OCI-LY3 (cell line): Measurements from ENCODE around the gene SGPL1.
"Not testable (repeated sequence)": the region's sequence is repeated elsewhere in the genome, so short reads cannot be mapped to it uniquely, and the experiment has no call there.

Source experiments
- H2AFZ ChIP-seq: fragments of 200-600, 300-600 bp; shearing (Covaris generic); 2 replicates; pipeline ENCODE4 v1.6.0; 2014; ENCODE audit warnings: antibody characterized with exemption, low read depth, low read length
- H3K27ac ChIP-seq: fragments of 200-600, 300-600 bp; sonication (generic); 2 replicates; pipeline ENCODE4 v1.5.1; 2014; ENCODE audit warnings: mild to moderate bottlenecking, low read length, moderate library complexity, mixed read lengths
- H3K27me3 ChIP-seq: fragments of 200-600, 300-600 bp; sonication (generic); 2 replicates; pipeline ENCODE4 v1.6.1; 2014; ENCODE audit warnings: low read depth, low read length, mixed read lengths
- H3K36me3 ChIP-seq: fragments of 200-600, 300-600 bp; sonication (generic); replicated peaks from 2 replicates; pipeline ENCODE3; 2014; ENCODE audit warnings: low read depth, low read length, mixed read lengths
- H3K4me1 ChIP-seq: fragments of 300-600, 200-600 bp; sonication (generic); 2 replicates; pipeline ENCODE4 v1.6.1; 2014; ENCODE audit warnings: low read length, mixed read lengths
- H3K4me2 ChIP-seq: fragments of 200-600, 300-600 bp; sonication (generic); 2 replicates; pipeline ENCODE4 v1.6.1; 2014; ENCODE audit warnings: low read length, mixed read lengths
- H3K4me3 ChIP-seq: fragments of 300-600, 200-600 bp; sonication (generic); 2 replicates; pipeline ENCODE4 v1.5.1; 2014; ENCODE audit warnings: antibody characterized with exemption, mild to moderate bottlenecking, low read length, moderate library complexity
- H3K79me2 ChIP-seq: fragments of 300-600, 200-600 bp; shearing (Covaris generic); 2 replicates; pipeline ENCODE4 v1.6.1; 2014; ENCODE audit warnings: mild to moderate bottlenecking, low read length, mixed read lengths
- H3K9ac ChIP-seq: fragments of 300-600, 200-600 bp; shearing (Covaris generic); 2 replicates; pipeline ENCODE4 v1.6.0; 2014; ENCODE audit warnings: mild to moderate bottlenecking, low read length, moderate library complexity
- H3K9me3 ChIP-seq: fragments of 200-600, 300-600 bp; shearing (Covaris generic); 2 replicates; pipeline ENCODE4 v1.6.1; 2014; ENCODE audit warnings: low read length, mixed read lengths; ENCODE audit not compliant: insufficient read depth
- H4K20me1 ChIP-seq: fragments of 200-600, 300-600 bp; sonication (generic); 2 replicates; pipeline ENCODE4 v1.6.1; 2016; ENCODE audit warnings: low read length, mixed read lengths; ENCODE audit not compliant: insufficient read depth
- CTCF ChIP-seq: fragments of 200-600, 300-600 bp; sonication (generic); IDR thresholded peaks from 2 replicates; pipeline ENCODE4 v1.5.1; 2014; ENCODE audit warnings: antibody characterized with exemption, low read length, low read depth
- EZH2phosphoT487 ChIP-seq: fragments of 200-600 bp; shearing (Covaris generic); IDR thresholded peaks from 2 replicates; pipeline ENCODE4 v1.6.1; 2018; ENCODE audit warnings: antibody characterized with exemption, mixed run types, low read depth

The SGPL1 gene

GRCh38 chr10:70815504-70816219 is at the start of gene SGPL1:
SGPL1 (plus strand) TSS chr10:70815948; CDS start chr10:70816854, 906 bp downstream.
- TF ChIP-seq EZH2phosphoT487: no peak
- TF ChIP-seq CTCF: peak; percentile 66
- Histone ChIP-seq H3K4me1 (peaks cover 6% of the 10 kb centered on the region; the same call in 1 of the 2 replicates), H3K4me3 (peak within 1 kb of the TSS; percentile 96), H3K9ac (peak within 1 kb of the TSS; percentile 71), H3K4me2 (peak within 1 kb of the TSS; percentile 92), H2AFZ (peak within 1 kb of the TSS; percentile 91), H3K27ac (no peak within 1 kb of the TSS), H4K20me1 (no peaks in the 10 kb centered on the region), H3K36me3 (no peaks in the 10 kb centered on the region), H3K27me3 (no peaks in the 10 kb centered on the region), H3K79me2 (no peaks in the 10 kb centered on the region), H3K9me3 (no peaks in the 10 kb centered on the region)

- H3K9ac ChIP-seq, H3K79me2 ChIP-seq, H3K27me3 ChIP-seq, H3K4me2 ChIP-seq, H3K36me3 ChIP-seq, H3K27ac ChIP-seq, H3K4me3 ChIP-seq, H4K20me1 ChIP-seq, H3K4me1 ChIP-seq, H3K9me3 ChIP-seq, H2AFZ ChIP-seq: not testable (repeated sequence)
Observed at GRCh38 chr10:70768026-70768685, 47.6 kb upstream of the SGPL1 start.

GRCh38 chr10:70769121-70769520 is 46.6 kb upstream of the SGPL1 start:
- Histone ChIP-seq H3K9ac (no peak overlapping the region), H3K4me1 (no peaks in the 10 kb centered on the region), H3K27me3 (no peaks in the 10 kb centered on the region), H4K20me1 (no peaks in the 10 kb centered on the region), H2AFZ (no peak overlapping the region), H3K36me3 (no peaks in the 10 kb centered on the region), H3K4me2 (no peak overlapping the region), H3K27ac (no peak overlapping the region), H3K9me3 (no peaks in the 10 kb centered on the region), H3K4me3 (no peak overlapping the region), H3K79me2 (no peaks in the 10 kb centered on the region)
- TF ChIP-seq EZH2phosphoT487: no peak
- no peak for TF ChIP-seq CTCF

- Histone ChIP-seq H3K4me1 (no peaks in the 10 kb centered on the region), H3K36me3 (no peaks in the 10 kb centered on the region), H3K79me2 (no peaks in the 10 kb centered on the region), H3K4me3 (no peak overlapping the region), H2AFZ (no peak overlapping the region), H3K27ac (no peak overlapping the region), H3K4me2 (no peak overlapping the region), H4K20me1 (no peaks in the 10 kb centered on the region), H3K9me3 (no peaks in the 10 kb centered on the region), H3K27me3 (no peaks in the 10 kb centered on the region), H3K9ac (no peak overlapping the region)
- TF ChIP-seq CTCF (no peak), EZH2phosphoT487 (no peak)
Observed at GRCh38 chr10:70770001-70770400, 45.7 kb upstream of the SGPL1 start.

GRCh38 chr10:70770516-70770915 is 45.2 kb upstream of the SGPL1 start:
- not testable (repeated sequence) for H3K9ac ChIP-seq, H3K9me3 ChIP-seq

More at GRCh38 chr10:70770516-70770915, 45.2 kb upstream of the SGPL1 start:
- not testable (repeated sequence) for H4K20me1 ChIP-seq, H3K27me3 ChIP-seq, H3K36me3 ChIP-seq, H3K27ac ChIP-seq, H2AFZ ChIP-seq, H3K4me2 ChIP-seq, H3K79me2 ChIP-seq, H3K4me1 ChIP-seq, H3K4me3 ChIP-seq
